ENCODE measurements around the gene ARHGEF12. TPM values are rescaled to one million over a fixed set of nuclear protein-coding genes. Genes with fewer than 3 reads are reported as not detected.

The ARHGEF12 gene
- total RNA-seq, 2 donors from 2014 or later: 12.9 to 21.5 TPM

GRCh38 chr11:120398132-120398531 lies 61.9 kb downstream of the ARHGEF12 start:
- Mint-ChIP-seq H3K4me3 (no peak overlapping the region), H3K27me3 (peaks cover 7% of the 10 kb centered on the region), H3K27ac (no peak overlapping the region), H3K36me3 (ENCODE audit: low read depth) (no peaks in the 10 kb centered on the region), H3K9me3 (no peaks in the 10 kb centered on the region), H3K4me1 (no peaks in the 10 kb centered on the region)
- ATAC-seq (replicated peaks): no peak

DNA sequence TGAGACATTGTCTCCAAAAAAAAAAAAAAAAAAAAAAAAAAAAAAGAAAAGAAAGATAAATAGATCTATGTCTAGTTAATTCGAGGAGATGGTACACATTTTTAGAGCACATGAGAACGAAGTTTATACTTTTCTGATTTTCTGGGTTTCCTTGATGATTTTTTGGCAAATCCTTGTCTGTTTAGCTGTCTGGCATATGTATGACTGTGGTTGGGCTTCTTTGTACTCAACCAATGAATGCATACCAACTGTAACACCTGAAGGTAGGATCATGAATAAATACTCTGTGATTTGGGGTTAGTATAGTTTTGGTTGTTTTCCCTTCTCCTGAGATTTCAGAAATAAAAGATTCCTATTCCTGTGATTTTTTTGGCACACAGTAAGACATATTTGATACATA lies 63.1 kb downstream of the ARHGEF12 start:
- no peaks in the 10 kb centered on the region for H3K36me3 Mint-ChIP-seq (ENCODE audit: low read depth)
- no peaks in the 10 kb centered on the region for H3K4me1 Mint-ChIP-seq
- ATAC-seq (replicated peaks): no peak
- peaks cover 7% of the 10 kb centered on the region for H3K27me3 Mint-ChIP-seq
- no peaks in the 10 kb centered on the region for H3K9me3 Mint-ChIP-seq
- H3K4me3 Mint-ChIP-seq: no peak overlapping the region
- no peak overlapping the region for H3K27ac Mint-ChIP-seq

GRCh38 chr11:120400564-120401364 lies 64.6 kb downstream of the ARHGEF12 start:
- Mint-ChIP-seq H3K27ac (no peak overlapping the region), H3K27me3 (peaks cover 3% of the 10 kb centered on the region), H3K4me1 (no peaks in the 10 kb centered on the region), H3K9me3 (no peaks in the 10 kb centered on the region), H3K36me3 (ENCODE audit: low read depth) (no peaks in the 10 kb centered on the region), H3K4me3 (no peak overlapping the region)
- ATAC-seq (replicated peaks): no peak

DNA sequence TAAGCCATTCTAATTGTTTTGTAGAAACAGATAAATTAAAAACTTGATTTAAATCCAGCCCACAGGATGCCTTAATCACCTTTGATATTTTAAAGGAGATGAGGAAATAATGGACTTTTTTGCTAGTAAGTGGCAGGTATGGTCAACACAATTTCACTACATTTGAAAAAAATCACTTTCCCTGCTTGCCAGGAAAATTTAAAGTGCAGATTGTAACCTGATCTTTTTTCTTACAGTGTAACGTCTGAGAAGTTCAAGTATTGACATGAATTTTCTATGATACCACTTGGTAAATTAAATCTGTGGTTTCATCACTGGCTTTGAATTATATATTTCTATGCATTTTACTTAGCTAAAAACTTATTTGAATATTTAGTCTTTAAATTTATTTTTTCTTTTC lies 65.3 kb downstream of the ARHGEF12 start:
- H3K27ac Mint-ChIP-seq: no peak overlapping the region
- no peaks in the 10 kb centered on the region for H3K4me1 Mint-ChIP-seq

GRCh38 chr11:120403966-120404365 lies 67.8 kb downstream of the ARHGEF12 start:
- H3K4me3 Mint-ChIP-seq: no peak overlapping the region
- no peaks in the 10 kb centered on the region for H3K4me1 Mint-ChIP-seq
- H3K27ac Mint-ChIP-seq: no peak overlapping the region
- ATAC-seq (replicated peaks): no peak
- H3K27me3 Mint-ChIP-seq: no peaks in the 10 kb centered on the region
- no peaks in the 10 kb centered on the region for H3K36me3 Mint-ChIP-seq (ENCODE audit: low read depth)
- no peaks in the 10 kb centered on the region for H3K9me3 Mint-ChIP-seq

More for the DNA sequence above, 65.3 kb downstream of the ARHGEF12 start:
- Mint-ChIP-seq H3K9me3 (no peaks in the 10 kb centered on the region), H3K4me3 (no peak overlapping the region), H3K36me3 (ENCODE audit: low read depth) (no peaks in the 10 kb centered on the region), H3K27me3 (no peaks in the 10 kb centered on the region)
- no peak for ATAC-seq (replicated peaks)

- Mint-ChIP-seq H3K4me3 (no peak overlapping the region), H3K27me3 (no peaks in the 10 kb centered on the region), H3K27ac (no peak overlapping the region), H3K36me3 (ENCODE audit: low read depth) (no peaks in the 10 kb centered on the region), H3K9me3 (no peaks in the 10 kb centered on the region), H3K4me1 (peaks cover 4% of the 10 kb centered on the region)
- ATAC-seq (replicated peaks): no peak
These were observed 68.3 kb downstream of the ARHGEF12 start for GRCh38 chr11:120404495-120404894.

DNA sequence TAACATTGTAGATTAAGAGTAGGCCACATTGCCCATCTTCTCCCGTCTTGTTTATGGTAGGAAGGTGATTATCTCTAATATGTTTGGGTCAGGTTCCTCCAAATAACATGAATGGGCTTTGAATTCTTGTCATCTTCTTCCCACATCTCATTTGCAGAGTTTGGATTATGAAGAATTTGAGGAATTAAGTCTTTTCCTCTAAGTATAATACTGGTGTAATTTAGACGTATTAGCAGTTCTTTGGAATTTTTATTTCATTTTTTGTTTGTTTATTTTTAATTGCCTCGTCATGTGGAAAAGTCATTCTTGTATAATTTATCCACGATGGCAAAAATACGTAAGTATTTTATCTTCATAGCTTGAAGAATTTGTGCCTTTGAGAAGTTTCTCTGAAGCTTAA lies 73.4 kb downstream of the ARHGEF12 start:
- H3K27me3 Mint-ChIP-seq: no peaks in the 10 kb centered on the region
- no peaks in the 10 kb centered on the region for H3K9me3 Mint-ChIP-seq
- no peak overlapping the region for H3K27ac Mint-ChIP-seq
- H3K36me3 Mint-ChIP-seq (ENCODE audit: low read depth): peaks cover 5% of the 10 kb centered on the region
- no peak overlapping the region for H3K4me3 Mint-ChIP-seq
- no peak for ATAC-seq (replicated peaks)
- H3K4me1 Mint-ChIP-seq: peaks cover 5% of the 10 kb centered on the region

DNA sequence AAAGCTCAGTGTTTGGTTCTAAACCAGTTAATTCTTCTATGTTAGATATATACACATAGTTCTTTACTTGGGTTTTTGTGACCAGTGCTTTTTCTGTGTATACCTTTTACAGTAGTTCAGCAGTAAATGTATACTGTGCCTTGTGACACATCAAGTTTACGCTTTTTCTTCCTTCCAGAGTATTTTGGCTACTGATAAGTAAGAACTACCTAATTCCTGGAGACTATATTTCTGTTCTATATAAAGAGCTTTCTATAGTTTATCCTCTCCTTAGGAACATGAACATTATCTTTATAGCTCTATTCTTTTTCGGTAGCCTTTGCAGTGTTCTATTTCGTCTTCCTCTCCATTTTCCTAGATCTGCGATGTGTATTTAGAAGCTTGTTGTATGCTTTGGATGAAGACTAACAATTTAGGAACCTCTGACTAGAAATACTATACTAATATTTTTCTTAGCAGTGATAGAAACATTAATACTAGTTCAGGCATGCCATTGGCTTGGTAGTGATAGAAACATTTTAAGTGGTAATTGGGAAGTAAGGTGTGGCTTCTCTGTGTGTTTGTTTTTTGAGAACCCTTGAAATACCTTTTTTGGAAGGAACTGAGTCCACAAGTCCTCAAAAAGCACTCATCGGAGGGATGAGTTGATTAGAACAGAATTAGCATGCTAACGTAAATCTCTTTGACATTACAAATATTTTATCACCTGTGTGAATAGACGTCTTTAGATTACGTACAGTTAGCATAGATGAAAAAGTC lies 74.6 kb downstream of the ARHGEF12 start:
- Mint-ChIP-seq H3K9me3 (no peaks in the 10 kb centered on the region), H3K36me3 (ENCODE audit: low read depth) (peaks cover 5% of the 10 kb centered on the region), H3K4me3 (no peak overlapping the region), H3K27ac (no peak overlapping the region), H3K4me1 (peaks cover 5% of the 10 kb centered on the region), H3K27me3 (no peaks in the 10 kb centered on the region)
- no peak for ATAC-seq (replicated peaks)

DNA sequence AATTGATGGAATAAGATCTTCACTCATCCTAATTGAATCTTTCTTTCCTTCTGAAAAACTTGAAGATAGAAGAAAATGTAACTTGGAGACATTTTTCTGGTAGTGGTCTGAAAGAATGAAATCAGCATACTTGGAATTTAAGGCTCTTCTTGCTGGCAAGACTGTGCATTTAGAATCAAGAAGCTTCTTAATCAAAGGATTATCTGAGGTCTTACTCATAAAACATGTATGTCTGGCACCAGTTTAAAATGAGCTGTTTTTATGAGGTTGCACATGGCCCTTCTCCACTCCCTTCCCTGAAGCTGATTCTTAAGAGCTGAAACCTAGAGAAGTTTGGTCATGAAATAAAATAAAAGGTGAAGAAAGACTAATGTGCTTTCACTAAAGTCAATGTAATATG lies 77.3 kb downstream of the ARHGEF12 start:
- Mint-ChIP-seq H3K36me3 (ENCODE audit: low read depth) (peaks cover 5% of the 10 kb centered on the region), H3K9me3 (no peaks in the 10 kb centered on the region), H3K27me3 (no peaks in the 10 kb centered on the region), H3K4me3 (no peak overlapping the region), H3K4me1 (peaks cover 5% of the 10 kb centered on the region), H3K27ac (no peak overlapping the region)
- no peak for ATAC-seq (replicated peaks)

DNA sequence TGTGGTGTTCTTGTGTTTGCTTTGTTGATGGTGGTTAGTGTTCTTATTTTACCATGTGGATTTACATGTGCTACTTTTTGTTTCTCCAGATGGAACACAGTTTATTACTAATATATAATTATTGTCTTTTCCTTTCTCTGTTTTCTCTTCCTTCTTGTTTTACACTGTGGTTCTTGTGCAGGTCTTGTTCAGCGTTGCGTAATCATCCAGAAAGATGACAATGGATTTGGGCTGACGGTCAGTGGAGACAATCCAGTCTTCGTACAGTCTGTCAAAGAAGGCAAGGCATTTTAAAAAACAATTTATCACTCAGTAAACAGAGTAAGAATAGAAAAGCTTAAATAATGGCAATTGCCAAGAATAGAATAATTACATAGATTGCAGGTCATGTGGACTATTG lies 84.4 kb downstream of the ARHGEF12 start:
- H3K4me3 Mint-ChIP-seq: no peak overlapping the region
- H3K4me1 Mint-ChIP-seq: no peaks in the 10 kb centered on the region
- no peaks in the 10 kb centered on the region for H3K27me3 Mint-ChIP-seq

GRCh38 chr11:120424185-120424969 lies 88.2 kb downstream of the ARHGEF12 start:
- ATAC-seq (replicated peaks): no peak
- H3K27me3 Mint-ChIP-seq: no peaks in the 10 kb centered on the region
- H3K4me3 Mint-ChIP-seq: no peak overlapping the region
- no peak overlapping the region for H3K27ac Mint-ChIP-seq
- H3K4me1 Mint-ChIP-seq: no peaks in the 10 kb centered on the region
- H3K36me3 Mint-ChIP-seq (ENCODE audit: low read depth): peaks cover 13% of the 10 kb centered on the region
- H3K9me3 Mint-ChIP-seq: no peaks in the 10 kb centered on the region

More for the DNA sequence above, 84.4 kb downstream of the ARHGEF12 start:
- H3K9me3 Mint-ChIP-seq: no peaks in the 10 kb centered on the region
- ATAC-seq (replicated peaks): no peak
- peaks cover 13% of the 10 kb centered on the region for H3K36me3 Mint-ChIP-seq (ENCODE audit: low read depth)
- H3K27ac Mint-ChIP-seq: no peak overlapping the region

DNA sequence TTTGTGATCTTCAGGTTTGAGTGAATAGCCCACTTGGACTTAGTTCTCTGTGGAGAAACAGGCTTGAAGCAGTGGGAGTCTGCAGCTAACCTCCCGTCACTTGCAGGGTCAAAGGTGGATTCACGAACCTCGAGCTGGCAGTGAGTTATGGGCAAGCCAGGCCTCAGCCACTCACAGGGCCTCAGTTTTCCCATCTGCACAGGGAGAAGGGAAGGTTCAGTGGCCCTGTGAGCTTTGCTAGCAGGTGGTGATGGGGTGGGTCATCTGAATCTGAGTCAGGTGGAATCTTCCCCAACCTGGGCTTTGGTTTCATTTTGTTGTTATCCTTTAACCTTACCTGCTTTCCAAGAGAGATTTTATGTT lies 88.7 kb downstream of the ARHGEF12 start:
- no peaks in the 10 kb centered on the region for H3K4me1 Mint-ChIP-seq
- H3K27ac Mint-ChIP-seq: no peak overlapping the region
- H3K27me3 Mint-ChIP-seq: no peaks in the 10 kb centered on the region
- H3K4me3 Mint-ChIP-seq: no peak overlapping the region
- no peaks in the 10 kb centered on the region for H3K9me3 Mint-ChIP-seq
- ATAC-seq (replicated peaks): no peak
- peaks cover 12% of the 10 kb centered on the region for H3K36me3 Mint-ChIP-seq (ENCODE audit: low read depth)

DNA sequence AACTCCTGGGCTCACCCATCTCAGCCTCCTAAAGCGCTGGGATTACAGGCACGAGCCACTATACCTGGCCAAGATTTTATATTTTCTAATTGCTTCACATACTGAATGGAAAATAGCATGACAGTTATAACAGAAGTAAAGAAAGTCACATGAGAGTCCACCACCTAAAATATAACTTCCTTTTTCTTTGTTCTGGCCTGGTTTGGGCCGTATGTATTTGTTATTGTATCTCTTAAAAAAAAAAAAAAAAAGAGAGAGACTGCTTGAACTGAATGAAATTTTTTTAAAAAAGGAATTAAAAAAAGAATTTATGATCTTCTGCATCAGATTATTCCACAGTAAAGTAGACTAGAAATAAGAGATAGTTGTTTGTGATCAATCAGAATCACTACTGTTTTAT lies 89.3 kb downstream of the ARHGEF12 start:
- H3K27ac Mint-ChIP-seq: no peak overlapping the region
- H3K9me3 Mint-ChIP-seq: no peaks in the 10 kb centered on the region
- H3K4me3 Mint-ChIP-seq: no peak overlapping the region
- H3K27me3 Mint-ChIP-seq: no peaks in the 10 kb centered on the region
- no peaks in the 10 kb centered on the region for H3K4me1 Mint-ChIP-seq
- ATAC-seq (replicated peaks): no peak
- H3K36me3 Mint-ChIP-seq (ENCODE audit: low read depth): peaks cover 7% of the 10 kb centered on the region

- no peaks in the 10 kb centered on the region for H3K9me3 Mint-ChIP-seq
- peaks cover 5% of the 10 kb centered on the region for H3K36me3 Mint-ChIP-seq (ENCODE audit: low read depth)
- H3K27me3 Mint-ChIP-seq: no peaks in the 10 kb centered on the region
- no peak overlapping the region for H3K4me3 Mint-ChIP-seq
- H3K27ac Mint-ChIP-seq: no peak overlapping the region
- peaks cover 16% of the 10 kb centered on the region for H3K4me1 Mint-ChIP-seq
- no peak for ATAC-seq (replicated peaks)
These were observed 93.9 kb downstream of the ARHGEF12 start for GRCh38 chr11:120430146-120430545.

Measured in activated T-helper 17 cell treated with anti-CD3 and anti-CD28 coated beads, Interleukin-2, amount 50 U/mL, for 72 hours (primary cell).